RKO (cell line): ENCODE measurements around the gene POU6F2.

Experiments used
- DNase-seq: peaks from one replicate; pipeline ENCODE4 v3.0.0-alpha.2; 2016; ENCODE audit warnings: low spot score

The POU6F2 gene

DNA sequence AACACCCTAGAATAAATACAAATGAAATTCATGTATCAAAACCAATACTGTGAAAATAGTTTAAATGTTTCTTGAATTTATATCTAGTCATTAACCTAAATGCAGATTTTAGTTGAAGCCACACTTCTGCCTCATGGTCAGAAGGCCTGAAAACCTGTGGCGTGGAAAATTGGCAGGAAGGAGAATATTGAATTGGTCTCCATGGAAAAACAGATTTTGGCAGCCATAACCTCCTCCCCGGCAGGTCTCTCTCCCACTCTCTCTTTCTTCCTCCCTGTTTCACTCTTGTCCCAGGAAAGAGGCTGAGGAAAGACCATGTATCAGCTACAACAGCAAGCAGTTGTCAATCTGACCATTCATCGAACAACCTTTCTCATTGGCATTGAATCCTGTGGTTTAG, 427.9 kb downstream of the POU6F2 start:
- DNase-seq = no peak

DNA sequence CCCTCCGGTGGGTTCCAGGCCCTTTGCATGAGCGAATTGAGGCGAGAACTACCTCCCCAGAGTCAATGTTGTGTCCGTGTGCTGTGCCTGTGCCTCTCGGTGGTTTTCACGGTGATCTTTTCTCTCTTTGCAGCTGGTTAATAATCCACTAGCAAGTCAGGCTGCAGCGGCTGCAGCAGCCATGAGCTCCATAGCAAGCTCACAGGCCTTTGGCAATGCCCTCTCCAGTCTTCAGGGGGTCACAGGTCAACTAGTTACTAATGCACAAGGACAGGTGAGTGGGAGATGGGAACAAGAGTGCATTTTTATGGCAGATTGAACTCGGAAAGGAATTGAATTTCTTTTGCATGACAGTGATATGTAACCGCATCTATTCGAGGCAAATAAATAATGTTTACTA, 428.8 kb downstream of the POU6F2 start:
- DNase-seq = no peak

DNA sequence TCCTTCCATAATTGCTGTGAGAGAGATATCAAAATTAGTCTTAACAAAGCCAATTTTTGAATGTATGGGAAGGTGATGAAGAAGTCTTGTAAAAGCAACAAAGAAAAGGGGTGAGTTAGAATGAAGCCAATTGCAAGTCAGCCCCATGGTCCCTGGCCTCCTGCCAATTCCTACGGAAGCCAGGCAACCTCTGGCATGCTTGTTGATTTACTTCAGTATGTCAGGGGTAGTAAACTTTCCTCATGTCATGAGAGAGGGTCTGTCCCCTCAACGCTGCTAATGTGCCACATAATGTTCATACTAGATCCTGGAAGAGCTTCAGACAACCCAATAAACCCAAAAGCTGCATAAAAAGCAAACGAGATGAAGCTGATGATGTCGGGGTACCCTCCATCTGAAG, 429.4 kb downstream of the POU6F2 start:
- DNase-seq = no peak

GRCh38 chr7:39407723-39408122, 430.0 kb downstream of the POU6F2 start:
- DNase-seq = no peak

DNA sequence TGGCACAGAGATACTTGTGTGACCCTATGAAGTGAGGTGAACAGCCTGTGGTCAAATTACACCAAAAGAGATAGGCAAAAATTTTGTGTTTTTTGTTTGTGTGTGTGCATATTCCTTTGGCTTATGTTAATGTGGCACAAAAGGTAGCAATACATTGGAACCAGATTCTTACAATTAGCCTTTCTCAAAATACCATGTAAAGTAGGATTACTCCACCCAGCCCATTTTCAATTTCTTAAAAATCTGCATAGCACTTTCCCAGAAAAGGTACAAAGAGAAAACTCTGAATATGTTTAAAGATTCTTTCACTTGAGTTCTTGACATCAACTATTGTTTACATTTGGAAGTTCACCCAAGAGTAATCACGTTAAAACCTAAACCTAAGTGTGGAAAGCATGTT, 431.2 kb downstream of the POU6F2 start:
- no peak for DNase-seq

- no peak for DNase-seq
Measured at GRCh38 chr7:39410582-39410981, 432.9 kb downstream of the POU6F2 start.

GRCh38 chr7:39413636-39414223, 436.0 kb downstream of the POU6F2 start:
- no peak for DNase-seq

DNA sequence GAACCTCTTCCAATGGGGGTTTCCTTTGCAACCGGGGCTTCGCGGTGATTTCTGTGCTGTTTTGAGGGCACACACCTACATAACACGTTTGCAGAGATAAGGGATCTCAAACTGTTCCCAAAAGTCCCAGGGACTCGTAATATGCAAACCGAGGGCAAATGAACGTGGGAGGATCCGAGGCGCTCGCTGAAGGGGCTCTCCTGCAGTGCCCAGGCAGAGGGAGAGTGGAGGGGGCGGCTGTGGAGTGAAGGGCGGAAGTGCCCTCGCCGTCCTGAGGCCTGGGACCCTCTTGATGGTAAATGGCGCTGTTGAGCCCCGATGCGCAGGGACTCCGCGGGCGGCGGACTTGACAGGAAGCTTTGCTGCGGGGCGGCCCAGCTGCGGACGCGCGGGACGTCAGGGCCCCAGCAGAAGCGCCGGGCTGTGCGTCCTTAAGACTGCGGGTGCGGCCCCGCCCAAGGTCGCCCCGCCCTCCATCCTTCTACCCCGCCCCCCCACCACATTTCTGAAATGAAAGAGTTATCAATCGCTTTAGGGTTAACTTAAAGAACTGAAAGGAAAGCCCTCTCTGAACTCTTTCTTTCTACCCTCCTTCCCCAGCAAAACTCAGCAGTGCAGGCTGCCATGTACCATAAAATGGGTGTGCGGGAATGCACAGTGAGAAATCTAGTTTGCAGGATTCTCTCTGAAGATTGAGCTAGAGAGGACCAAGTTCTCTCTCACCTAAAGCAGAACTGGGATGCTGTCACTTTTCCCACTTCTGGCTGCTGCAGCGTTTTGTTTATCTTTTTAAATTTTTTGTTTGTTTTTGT, 436.7 kb downstream of the POU6F2 start:
- DNase-seq = no peak

- DNase-seq = no peak
Measured at GRCh38 chr7:39415091-39415787, 437.5 kb downstream of the POU6F2 start.

GRCh38 chr7:39416866-39417265, 439.2 kb downstream of the POU6F2 start:
- no peak for DNase-seq

DNA sequence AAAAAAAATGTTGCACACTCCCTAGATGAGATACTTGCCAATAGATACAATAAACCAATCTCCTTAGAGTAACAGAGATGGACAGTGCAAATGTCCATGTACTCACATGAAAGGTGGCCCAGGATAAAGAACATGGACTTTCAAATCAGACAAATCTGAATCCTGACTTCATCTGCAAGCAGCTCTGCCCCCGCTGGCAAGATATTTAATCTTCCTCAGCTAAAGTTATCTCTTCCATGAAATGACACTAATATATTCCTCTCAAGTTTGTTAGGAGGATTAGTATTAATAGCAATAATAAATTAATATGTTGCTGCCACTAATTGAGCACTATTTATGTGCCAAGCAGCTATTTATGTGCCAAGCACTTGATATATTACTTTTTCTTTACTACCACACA, 439.9 kb downstream of the POU6F2 start:
- DNase-seq = peak; percentile 21

- no peak for DNase-seq
Measured at GRCh38 chr7:39421251-39421650, 443.5 kb downstream of the POU6F2 start.

DNA sequence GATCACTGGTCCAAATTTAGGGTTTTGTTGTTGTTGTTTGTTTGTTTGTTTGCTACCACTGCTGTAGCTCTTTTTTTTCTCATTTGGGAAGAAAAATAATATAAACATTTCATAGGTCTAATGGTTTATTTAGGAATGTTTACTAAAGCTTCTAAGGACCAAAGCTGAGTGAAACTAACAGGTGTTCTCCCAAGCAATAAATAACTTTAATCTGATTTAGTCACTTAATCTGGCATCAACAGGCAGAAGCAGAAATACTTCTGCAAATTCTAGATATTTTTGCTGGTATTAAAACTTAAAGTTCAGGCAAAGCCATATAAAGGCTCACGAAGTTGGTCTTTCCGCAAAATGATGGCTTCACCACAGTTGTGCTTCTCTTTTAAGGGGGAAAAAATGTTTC, 444.0 kb downstream of the POU6F2 start:
- no peak for DNase-seq

DNA sequence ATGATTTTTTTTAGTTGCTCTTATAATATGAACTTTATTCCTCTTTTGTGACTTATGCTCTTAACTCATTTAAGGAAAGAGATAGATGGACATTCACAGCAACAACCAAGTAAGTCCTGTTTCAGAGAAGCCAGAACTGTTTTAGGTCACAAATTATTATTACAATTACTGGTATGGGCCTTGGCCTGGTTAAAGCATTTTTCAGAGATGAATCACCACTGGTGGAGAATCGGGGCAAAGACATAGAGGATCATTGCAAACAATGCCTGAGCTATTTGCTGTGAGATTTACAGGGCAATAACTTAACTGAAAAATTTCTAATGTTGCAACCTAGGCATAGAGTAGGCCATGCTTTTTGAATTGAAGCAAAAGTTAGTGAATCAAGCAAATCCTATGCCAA, 450.5 kb downstream of the POU6F2 start:
- no peak for DNase-seq

- no peak for DNase-seq
Measured at GRCh38 chr7:39429421-39429820, 451.7 kb downstream of the POU6F2 start.

GRCh38 chr7:39430441-39430840, 452.7 kb downstream of the POU6F2 start:
- DNase-seq = no peak

GRCh38 chr7:39430909-39431641, 453.4 kb downstream of the POU6F2 start:
- no peak for DNase-seq

DNA sequence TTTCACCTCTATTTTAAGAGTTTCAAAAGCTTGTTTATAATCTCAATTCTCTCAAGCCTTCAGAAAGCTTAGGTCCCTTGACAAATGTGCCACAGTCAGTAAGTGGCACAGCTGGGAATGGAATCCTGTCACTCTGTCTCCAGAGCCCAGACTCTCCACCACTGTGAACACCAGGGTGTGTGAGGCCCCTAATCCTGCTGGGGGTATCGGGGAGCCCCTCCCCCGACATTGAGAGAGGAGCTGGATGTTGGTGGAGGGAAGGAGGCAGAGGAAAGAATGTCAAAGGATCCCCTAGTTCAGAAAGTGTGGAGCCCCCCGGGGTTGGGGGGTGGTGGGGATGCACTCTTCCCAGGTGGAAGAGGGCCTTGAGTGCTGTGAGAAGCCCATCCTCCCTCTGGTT, 454.7 kb downstream of the POU6F2 start:
- DNase-seq = no peak

GRCh38 chr7:39432807-39433416, 455.2 kb downstream of the POU6F2 start:
- no peak for DNase-seq

- DNase-seq = no peak
Measured at GRCh38 chr7:39433550-39433949, 455.8 kb downstream of the POU6F2 start.

- no peak for DNase-seq
Measured at GRCh38 chr7:39434012-39434411, 456.3 kb downstream of the POU6F2 start.

GRCh38 chr7:39446546-39446945, 468.8 kb downstream of the POU6F2 start:
- DNase-seq = no peak
